Osteocyte (in vitro differentiated cells): Measurements from ENCODE around the gene PSMA6. TPM values are rescaled to one million over a fixed set of nuclear protein-coding genes. Genes with fewer than 3 reads are reported as not detected.

ENCODE experiments used
- DNase-seq: peaks from one replicate; pipeline ENCODE4 v3.0.0; 2021; ENCODE audit warnings: mixed read lengths; ENCODE audit not compliant: unreplicated experiment; ENCODE audit errors: extremely low spot score
- H3K27ac Mint-ChIP-seq: one replicate; pipeline ENCODE4 v1.8.0; 2021; ENCODE audit warnings: mild to moderate bottlenecking, mixed read lengths; ENCODE audit not compliant: unreplicated experiment
- H3K27me3 Mint-ChIP-seq: one replicate; pipeline ENCODE4 v1.8.0; 2021; ENCODE audit warnings: mixed read lengths; ENCODE audit not compliant: unreplicated experiment
- H3K36me3 Mint-ChIP-seq: one replicate; pipeline ENCODE4 v1.8.0; 2021; ENCODE audit warnings: mixed read lengths; ENCODE audit not compliant: unreplicated experiment
- H3K4me1 Mint-ChIP-seq: one replicate; pipeline ENCODE4 v1.8.0; 2021; ENCODE audit warnings: mixed read lengths; ENCODE audit not compliant: unreplicated experiment
- H3K4me3 Mint-ChIP-seq: one replicate; pipeline ENCODE4 v1.8.0; 2021; ENCODE audit warnings: mild to moderate bottlenecking, moderate library complexity, mixed read lengths; ENCODE audit not compliant: unreplicated experiment
- H3K9me3 Mint-ChIP-seq: one replicate; pipeline ENCODE4 v1.8.0; 2021; ENCODE audit warnings: mixed read lengths; ENCODE audit not compliant: unreplicated experiment
- CTCF ChIP-seq: fragments of 200-600 bp; sonication (generic); IDR thresholded peaks from 2 replicates; pipeline ENCODE4 v1.5.0; 2021; ENCODE audit warnings: antibody characterized with exemption, mild to moderate bottlenecking, moderate library complexity
- total RNA-seq: library from RNA; stranded (reverse); gene quantifications from 2 replicates; pipeline ENCODE4 v1.2.1, GENCODE V29; 2021

The PSMA6 gene
- total RNA-seq, 1 donor from 2014 or later = 146 TPM

GRCh38 chr14:35336494-35337268, 44.5 kb downstream of the PSMA6 start:
- Mint-ChIP-seq H3K9me3 (no peaks in the 10 kb centered on the region), H3K27ac (peak overlapping the region; percentile 94), H3K36me3 (no peaks in the 10 kb centered on the region), H3K4me1 (peaks cover 72% of the 10 kb centered on the region), H3K27me3 (no peaks in the 10 kb centered on the region), H3K4me3 (peak overlapping the region; percentile 15)
- no peak for DNase-seq
- TF ChIP-seq CTCF = no peak

- Mint-ChIP-seq H3K9me3 (no peaks in the 10 kb centered on the region), H3K27ac (peak overlapping the region; percentile 94), H3K27me3 (no peaks in the 10 kb centered on the region), H3K36me3 (no peaks in the 10 kb centered on the region), H3K4me1 (peaks cover 72% of the 10 kb centered on the region), H3K4me3 (peak overlapping the region; percentile 15)
- DNase-seq = no peak
- no peak for TF ChIP-seq CTCF
Observed at GRCh38 chr14:35337269-35338255, 45.4 kb downstream of the PSMA6 start.

- Mint-ChIP-seq H3K4me1 (peaks cover 61% of the 10 kb centered on the region), H3K36me3 (no peaks in the 10 kb centered on the region), H3K9me3 (no peaks in the 10 kb centered on the region), H3K4me3 (no peak overlapping the region), H3K27me3 (no peaks in the 10 kb centered on the region), H3K27ac (no peak overlapping the region)
- DNase-seq = no peak
- TF ChIP-seq CTCF = no peak
Observed at GRCh38 chr14:35338731-35339405, 46.7 kb downstream of the PSMA6 start.

- Mint-ChIP-seq H3K9me3 (no peaks in the 10 kb centered on the region), H3K27me3 (no peaks in the 10 kb centered on the region), H3K4me3 (no peak overlapping the region), H3K36me3 (no peaks in the 10 kb centered on the region), H3K27ac (no peak overlapping the region), H3K4me1 (peaks cover 57% of the 10 kb centered on the region)
- no peak for DNase-seq
- no peak for TF ChIP-seq CTCF
Observed at GRCh38 chr14:35339761-35340406, 47.7 kb downstream of the PSMA6 start.
